ENCODE data around the gene VNN1. TPM values are rescaled to one million over a fixed set of nuclear protein-coding genes. Genes with fewer than 3 reads are reported as not detected.

VNN1 gene
- total RNA-seq, 3 donors from 2014 or later: 0.98 to 8.6 (median 2.6) TPM

GRCh38 chr6:132726608-132726975 lies 12.7 kb upstream of the VNN1 start:
- no peaks in the 10 kb centered on the region for H3K9me3 ChIP-seq
- H3K4me1 ChIP-seq: no peaks in the 10 kb centered on the region
- no peaks in the 10 kb centered on the region for H3K36me3 ChIP-seq
- no peak overlapping the region for H3K27ac ChIP-seq
- H3K27me3 ChIP-seq: no peaks in the 10 kb centered on the region
- intact Hi-C loops (cut with DNase I; ENCODE audit: low total_unique reads): no loop called here
- H3K4me3 ChIP-seq: no peak overlapping the region
- DNase-seq (ENCODE audit: low spot score in 2 of 2): no peak
- TF ChIP-seq POLR2A (IDR thresholded peaks at IDR 0.05): no peak
- TF ChIP-seq, protein P1, sequence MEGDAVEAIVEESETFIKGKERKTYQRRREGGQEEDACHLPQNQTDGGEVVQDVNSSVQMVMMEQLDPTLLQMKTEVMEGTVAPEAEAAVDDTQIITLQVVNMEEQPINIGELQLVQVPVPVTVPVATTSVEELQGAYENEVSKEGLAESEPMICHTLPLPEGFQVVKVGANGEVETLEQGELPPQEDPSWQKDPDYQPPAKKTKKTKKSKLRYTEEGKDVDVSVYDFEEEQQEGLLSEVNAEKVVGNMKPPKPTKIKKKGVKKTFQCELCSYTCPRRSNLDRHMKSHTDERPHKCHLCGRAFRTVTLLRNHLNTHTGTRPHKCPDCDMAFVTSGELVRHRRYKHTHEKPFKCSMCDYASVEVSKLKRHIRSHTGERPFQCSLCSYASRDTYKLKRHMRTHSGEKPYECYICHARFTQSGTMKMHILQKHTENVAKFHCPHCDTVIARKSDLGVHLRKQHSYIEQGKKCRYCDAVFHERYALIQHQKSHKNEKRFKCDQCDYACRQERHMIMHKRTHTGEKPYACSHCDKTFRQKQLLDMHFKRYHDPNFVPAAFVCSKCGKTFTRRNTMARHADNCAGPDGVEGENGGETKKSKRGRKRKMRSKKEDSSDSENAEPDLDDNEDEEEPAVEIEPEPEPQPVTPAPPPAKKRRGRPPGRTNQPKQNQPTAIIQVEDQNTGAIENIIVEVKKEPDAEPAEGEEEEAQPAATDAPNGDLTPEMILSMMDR (IDR thresholded peaks at IDR 0.05): no peak
- no peak for TF ChIP-seq POLR2AphosphoS5 (IDR thresholded peaks at IDR 0.05)

DNA sequence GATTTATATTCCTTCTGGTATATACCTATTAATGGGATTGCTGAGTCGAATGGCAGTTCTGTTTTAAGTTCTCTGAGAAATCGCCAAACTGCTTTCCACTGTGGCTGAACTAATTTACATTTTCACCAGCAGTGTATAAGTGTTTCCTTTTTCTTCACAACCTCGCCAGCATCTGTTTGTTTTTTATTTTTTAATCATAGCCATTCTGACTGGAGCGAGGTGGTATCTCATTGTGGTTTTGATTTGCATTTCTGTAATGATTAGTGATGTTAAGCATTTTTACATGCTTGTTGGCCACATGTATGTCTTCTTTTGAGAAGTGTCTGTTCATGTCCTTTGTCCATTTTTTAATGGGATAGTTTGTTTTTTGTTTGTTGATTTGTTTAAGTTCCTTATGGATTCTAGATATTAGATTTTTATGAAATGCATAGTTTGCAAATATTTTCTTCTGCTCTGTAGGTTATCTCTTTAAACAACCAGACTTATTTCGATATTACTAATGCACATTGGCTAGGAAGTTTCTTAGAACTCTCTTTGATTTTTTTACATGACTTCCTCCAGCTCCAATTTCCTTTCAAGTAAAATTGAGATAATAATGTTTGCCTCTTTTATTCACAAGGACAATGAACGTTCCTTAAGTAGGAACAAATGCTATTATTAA lies 12.2 kb upstream of the VNN1 start:
- no peaks in the 10 kb centered on the region for H3K9me3 ChIP-seq

GRCh38 chr6:132725471-132725870 lies 11.6 kb upstream of the VNN1 start:
- no peaks in the 10 kb centered on the region for H3K4me1 ChIP-seq
- no peaks in the 10 kb centered on the region for H3K27me3 ChIP-seq
- no peak for DNase-seq (ENCODE audit: low spot score in 2 of 2)
- no peak overlapping the region for H3K4me3 ChIP-seq
- intact Hi-C loops (cut with DNase I; ENCODE audit: low total_unique reads): no loop called here
- no peaks in the 10 kb centered on the region for H3K9me3 ChIP-seq
- no peak overlapping the region for H3K27ac ChIP-seq
- TF ChIP-seq POLR2AphosphoS5 (IDR thresholded peaks at IDR 0.05): no peak
- no peak for TF ChIP-seq POLR2A (IDR thresholded peaks at IDR 0.05)
- TF ChIP-seq, protein P1 (IDR thresholded peaks at IDR 0.05): no peak
- no peaks in the 10 kb centered on the region for H3K36me3 ChIP-seq

More for the DNA sequence above, 12.2 kb upstream of the VNN1 start:
- intact Hi-C loops (cut with DNase I; ENCODE audit: low total_unique reads): no loop called here
- DNase-seq (ENCODE audit: low spot score in 2 of 2): no peak
- Histone ChIP-seq H3K4me1 (no peaks in the 10 kb centered on the region), H3K4me3 (no peak overlapping the region), H3K27me3 (no peaks in the 10 kb centered on the region), H3K27ac (no peak overlapping the region), H3K36me3 (no peaks in the 10 kb centered on the region)
- TF ChIP-seq POLR2AphosphoS5 (IDR thresholded peaks at IDR 0.05) (no peak), POLR2A (IDR thresholded peaks at IDR 0.05) (no peak)
- TF ChIP-seq, protein P1 (IDR thresholded peaks at IDR 0.05): no peak

DNA sequence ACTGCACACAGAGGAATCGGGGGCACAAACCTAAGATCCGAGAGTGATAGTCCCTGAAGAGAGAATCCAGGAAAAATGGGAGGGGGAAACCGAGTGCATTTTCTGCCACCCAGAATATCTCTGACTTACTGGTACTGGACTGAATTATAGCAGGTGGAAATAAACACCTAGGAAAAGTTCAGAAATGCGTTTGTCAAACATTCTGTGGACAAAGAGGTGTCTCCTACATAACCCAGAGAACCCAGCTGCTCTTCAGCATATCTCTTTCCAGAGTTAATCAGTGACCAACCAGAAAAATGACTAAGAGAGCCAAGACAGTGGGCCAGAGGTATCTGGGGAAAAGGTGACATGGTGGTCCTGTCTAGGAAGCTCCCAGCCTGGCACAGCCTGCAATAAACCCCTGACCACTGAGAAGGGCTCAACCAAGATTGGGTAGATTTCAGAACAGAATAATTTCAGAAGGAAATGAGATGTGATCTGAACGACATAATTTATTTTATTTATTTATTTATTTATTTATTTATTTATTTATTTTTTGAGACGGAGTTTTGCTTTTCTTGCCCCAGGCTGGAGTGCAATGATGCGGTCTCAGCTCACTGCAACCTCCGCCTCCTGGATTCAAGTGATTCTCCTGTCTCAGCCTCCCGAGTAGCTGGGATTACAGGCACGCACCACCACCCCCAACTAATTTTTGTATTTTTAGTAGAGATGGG lies 6.0 kb upstream of the VNN1 start:
- no peaks in the 10 kb centered on the region for H3K27me3 ChIP-seq
- intact Hi-C loops (cut with DNase I; ENCODE audit: low total_unique reads): no loop called here
- H3K4me3 ChIP-seq: no peak overlapping the region
- H3K4me1 ChIP-seq: no peaks in the 10 kb centered on the region
- TF ChIP-seq POLR2A (IDR thresholded peaks at IDR 0.05) (no peak), POLR2AphosphoS5 (IDR thresholded peaks at IDR 0.05) (no peak)
- TF ChIP-seq, protein P1 (IDR thresholded peaks at IDR 0.05): no peak
- no peaks in the 10 kb centered on the region for H3K9me3 ChIP-seq
- H3K27ac ChIP-seq: no peak overlapping the region
- DNase-seq (ENCODE audit: low spot score in 2 of 2): no peak
- no peaks in the 10 kb centered on the region for H3K36me3 ChIP-seq

DNA sequence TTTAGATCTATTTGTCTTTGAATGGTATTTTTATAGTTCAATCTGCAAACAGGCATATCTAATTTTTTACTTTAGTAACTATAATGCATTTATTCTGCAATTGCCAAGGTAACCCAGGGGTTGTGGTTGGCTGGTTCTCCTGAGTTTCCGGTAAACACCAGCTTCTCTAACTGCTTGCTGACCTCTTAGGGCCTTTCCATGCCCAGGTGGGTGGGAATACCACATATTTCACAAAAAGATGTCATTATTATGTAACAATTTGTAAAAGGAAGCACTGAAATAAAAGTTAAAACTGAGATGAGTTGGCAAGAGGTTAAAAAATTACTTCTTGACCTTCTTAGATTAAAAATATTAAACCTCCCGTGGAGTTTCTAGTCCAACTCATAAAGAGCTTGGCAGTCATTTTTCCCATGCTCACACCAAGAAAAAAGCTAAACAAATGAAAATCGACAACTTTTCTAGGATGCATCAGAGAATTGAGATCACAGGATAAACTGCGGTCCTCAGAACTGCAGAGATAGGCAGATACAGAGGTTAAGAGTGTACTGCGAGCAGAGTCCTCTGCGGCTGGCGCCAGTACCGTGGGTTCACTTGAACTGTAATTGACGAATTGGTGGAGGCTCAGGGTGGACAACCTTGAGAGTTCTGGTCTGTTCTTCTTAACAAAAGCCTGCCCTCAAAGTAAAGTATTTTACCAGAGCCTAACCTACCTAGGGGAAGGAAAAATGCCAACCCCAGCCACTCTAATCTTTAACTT lies 2.2 kb upstream of the VNN1 start:
- intact Hi-C loops (cut with DNase I; ENCODE audit: low total_unique reads): no loop called here
- Histone ChIP-seq H3K4me3 (no peak overlapping the region), H3K9me3 (no peaks in the 10 kb centered on the region), H3K36me3 (no peaks in the 10 kb centered on the region), H3K4me1 (no peaks in the 10 kb centered on the region), H3K27ac (no peak overlapping the region), H3K27me3 (no peaks in the 10 kb centered on the region)
- DNase-seq (ENCODE audit: low spot score in 2 of 2): no peak
- TF ChIP-seq POLR2AphosphoS5 (IDR thresholded peaks at IDR 0.05): no peak
- TF ChIP-seq POLR2A (IDR thresholded peaks at IDR 0.05): no peak
- TF ChIP-seq, protein P1 (IDR thresholded peaks at IDR 0.05): no peak

Measured in breast epithelium (tissue), 4 donors.